ENCODE results near the gene KLF2. TPM values are rescaled to one million over a fixed set of nuclear protein-coding genes. Genes with fewer than 3 reads are reported as not detected.

KLF2 gene
- total RNA-seq, 1 donor from 2014 or later = 5.2 TPM

DNA sequence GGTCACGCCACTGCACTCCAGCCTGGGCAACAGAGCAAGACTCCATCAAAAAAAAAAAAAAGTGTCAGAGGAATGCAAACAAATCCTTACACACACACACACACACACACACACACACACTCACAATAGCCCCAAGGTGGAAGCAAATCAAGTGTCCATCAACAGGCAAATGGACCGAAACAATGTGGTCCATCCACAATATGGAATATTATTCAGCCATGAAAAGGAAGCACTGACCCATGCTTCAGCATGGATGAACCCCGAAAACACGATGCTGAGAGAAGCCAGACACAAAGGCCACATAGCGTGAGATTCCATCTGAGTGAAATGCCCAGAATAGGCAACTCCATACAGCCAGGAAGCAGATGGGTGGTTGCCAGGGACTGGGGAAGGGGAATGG lies 16.5 kb upstream of the KLF2 start:
- no peak for ATAC-seq

DNA sequence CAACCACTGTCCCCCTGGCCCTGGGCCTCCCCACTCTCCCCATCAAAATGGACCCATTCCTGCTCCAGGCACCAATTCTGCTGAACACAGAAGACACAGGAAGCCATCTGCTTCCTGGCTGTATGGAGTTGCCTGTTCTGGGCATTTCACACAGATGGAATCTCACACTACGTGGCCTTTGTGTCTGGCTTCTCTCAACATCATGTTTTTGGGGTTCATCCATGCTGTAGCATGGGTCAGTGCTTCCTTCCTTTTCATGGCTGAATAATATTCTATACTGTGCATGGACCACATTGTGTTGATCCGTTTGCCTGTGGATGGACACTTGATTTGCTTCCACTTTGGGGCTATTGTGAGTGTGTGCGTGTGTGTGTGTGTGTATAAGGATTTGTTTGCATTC lies 15.0 kb upstream of the KLF2 start:
- ATAC-seq = peak; percentile 19

DNA sequence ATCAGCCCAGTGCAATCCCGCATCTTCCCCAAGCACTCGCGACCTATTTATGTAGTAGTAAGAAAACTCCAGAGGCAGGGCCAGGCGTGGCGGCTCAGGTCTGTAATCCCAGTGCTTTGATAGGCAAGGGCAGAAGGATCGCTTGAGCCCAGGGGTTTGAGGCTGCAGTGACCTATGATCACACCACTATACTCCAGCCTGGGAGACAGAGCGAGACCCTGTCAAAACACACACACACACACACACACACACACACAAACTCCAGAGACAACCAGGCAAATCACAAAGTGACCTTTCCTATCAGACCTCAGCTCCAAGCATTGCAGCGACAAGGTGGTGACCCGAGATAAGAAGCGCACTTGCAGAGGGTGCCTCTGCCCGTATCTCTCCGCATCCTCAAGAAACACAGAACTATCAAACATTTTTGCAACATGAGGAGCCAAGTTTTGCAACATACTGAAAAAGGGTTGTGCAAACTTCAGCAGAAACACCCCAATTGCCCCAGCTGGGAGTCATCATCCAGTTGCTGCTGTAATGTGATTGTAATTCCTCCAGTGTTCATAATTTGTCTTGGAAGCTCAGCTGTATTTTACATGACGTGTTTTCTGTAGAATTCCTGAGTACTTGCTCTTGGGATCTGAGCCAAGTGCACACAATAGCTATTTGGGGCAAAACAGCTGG lies 8.7 kb upstream of the KLF2 start:
- peak; percentile 10 for ATAC-seq

DNA sequence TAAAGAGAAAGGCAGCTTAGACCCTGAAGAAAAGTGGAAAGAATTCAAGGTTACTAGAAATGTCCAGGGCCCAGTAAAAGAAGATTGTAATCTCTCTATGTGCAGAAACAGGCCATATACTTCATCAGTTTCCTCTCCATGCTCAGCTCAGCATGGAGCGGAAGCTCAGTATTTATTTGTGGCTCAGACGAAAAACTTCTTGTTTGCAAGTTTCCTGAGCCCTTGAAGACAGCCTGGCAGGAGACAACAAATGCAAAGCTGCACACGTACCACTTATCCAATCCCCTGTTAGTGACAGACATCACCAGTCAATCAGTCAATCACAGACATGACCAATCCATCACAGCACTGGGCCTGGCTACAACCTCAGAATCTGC lies 8.1 kb upstream of the KLF2 start:
- peak; percentile 27 for ATAC-seq

DNA sequence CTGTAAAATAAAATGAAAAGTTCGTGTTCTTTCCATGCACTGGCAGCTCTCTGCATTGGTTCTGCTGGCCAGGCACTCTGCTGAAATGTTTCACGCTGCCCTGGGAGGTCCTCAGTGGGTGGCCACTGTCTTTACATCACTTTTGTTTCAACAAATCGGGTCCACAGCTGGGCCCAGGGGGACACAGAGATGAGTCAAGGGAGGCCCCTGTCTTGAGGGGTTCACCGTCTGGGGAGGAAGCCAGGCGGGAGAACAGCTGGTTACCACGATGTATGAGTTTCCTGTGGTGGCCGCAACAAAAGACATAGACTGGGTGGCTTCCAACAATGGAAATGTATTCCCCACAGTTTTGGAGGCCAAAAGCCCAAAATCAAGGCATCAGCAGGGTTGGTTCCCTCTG lies 5.1 kb upstream of the KLF2 start:
- ATAC-seq = no peak

DNA sequence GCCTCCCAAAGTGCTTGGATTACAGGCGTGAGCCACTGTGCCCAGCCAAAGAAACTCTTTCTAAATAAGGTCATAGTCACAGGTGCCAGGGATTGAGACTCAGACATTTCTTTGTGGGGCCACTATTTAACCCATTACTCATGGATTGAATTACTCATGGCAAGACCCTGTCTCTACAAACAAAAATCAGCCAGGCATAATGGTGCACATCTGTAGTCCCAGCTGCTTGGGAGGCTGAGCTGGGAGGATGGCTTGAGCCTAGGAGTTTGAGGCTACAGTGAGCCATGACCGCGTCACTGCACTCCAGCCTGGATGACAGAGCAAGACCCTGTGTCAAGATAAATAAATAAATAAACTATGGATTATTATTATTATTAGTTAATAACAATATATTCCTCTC lies 3.6 kb upstream of the KLF2 start:
- no peak for ATAC-seq

DNA sequence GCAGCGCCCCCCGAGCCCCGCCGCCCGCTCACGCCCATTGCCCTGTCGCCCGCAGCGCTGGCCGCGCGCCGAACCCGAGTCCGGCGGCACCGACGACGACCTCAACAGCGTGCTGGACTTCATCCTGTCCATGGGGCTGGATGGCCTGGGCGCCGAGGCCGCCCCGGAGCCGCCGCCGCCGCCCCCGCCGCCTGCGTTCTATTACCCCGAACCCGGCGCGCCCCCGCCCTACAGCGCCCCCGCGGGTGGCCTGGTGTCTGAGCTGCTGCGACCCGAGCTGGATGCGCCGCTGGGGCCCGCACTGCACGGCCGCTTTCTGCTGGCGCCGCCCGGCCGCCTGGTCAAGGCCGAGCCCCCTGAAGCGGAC lies 518 bp downstream of the KLF2 start:
- ATAC-seq = peak; percentile 5

DNA sequence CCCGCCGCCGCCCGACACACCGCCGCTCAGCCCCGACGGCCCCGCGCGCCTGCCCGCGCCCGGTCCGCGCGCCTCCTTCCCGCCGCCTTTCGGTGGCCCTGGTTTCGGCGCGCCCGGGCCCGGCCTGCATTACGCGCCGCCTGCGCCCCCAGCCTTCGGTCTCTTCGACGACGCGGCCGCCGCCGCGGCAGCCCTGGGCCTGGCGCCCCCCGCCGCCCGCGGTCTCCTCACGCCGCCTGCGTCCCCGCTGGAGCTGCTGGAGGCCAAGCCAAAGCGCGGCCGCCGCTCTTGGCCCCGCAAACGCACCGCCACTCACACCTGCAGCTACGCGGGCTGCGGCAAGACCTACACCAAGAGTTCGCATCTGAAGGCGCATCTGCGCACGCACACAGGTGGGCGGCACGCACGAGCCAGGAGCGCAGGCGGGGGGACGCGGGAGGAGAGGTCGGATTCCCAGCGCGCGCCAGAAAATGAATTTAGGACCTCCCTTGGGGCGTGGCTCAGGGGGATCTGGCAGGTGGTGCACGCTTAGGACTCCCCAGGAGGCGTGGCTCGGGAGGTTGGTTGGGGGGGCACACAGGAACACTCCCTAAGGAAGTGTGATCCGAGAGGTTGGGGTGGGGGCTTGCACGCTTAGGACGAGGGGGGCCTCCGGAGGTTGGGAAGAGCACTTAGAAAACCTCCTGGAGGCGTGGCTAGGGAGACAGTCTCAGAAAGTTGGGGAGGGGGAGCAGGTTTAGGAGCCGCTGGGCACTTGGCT lies 1.2 kb downstream of the KLF2 start:
- ATAC-seq = no peak

DNA sequence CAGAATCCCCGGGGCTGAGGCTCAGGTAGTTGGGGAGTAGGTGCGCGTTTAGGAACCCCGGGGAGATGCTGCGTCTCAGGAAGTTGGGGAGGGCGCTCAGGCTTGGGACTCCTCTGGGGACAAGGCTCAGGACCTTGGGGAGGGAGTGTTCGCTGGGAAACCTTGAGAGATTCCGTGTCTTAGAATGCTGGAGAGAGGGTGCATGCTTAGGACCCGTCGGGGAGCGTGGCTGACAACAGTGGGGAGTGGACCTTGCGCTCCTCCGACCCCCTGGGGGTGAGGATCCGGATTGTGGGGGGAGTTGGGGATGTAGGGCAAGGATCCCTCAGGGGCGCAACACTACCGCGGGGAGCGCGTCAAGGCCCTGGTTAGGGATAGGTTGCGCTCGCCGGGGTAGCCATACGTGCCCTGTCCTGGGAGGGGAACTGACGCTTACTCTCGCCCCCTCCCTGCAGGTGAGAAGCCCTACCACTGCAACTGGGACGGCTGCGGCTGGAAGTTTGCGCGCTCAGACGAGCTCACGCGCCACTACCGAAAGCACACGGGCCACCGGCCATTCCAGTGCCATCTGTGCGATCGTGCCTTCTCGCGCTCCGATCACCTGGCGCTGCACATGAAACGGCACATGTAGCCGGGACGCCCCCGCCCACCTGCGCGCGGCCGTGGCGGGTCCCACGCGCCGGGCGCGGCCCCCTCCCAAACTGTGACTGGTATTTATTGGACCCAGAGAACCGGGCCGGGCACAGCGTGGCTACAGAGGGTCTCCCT lies 2.0 kb downstream of the KLF2 start:
- no peak for ATAC-seq

DNA sequence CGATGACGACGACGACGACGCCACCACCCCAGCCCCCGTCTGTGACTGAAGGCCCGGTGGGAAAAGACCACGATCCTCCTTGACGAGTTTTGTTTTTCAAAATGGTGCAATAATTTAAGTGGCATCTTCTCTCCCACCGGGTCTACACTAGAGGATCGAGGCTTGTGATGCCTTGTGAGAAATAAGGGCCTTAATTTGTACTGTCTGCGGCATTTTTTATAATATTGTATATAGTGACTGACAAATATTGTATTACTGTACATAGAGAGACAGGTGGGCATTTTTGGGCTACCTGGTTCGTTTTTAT lies 2.5 kb downstream of the KLF2 start:
- no peak for ATAC-seq

DNA sequence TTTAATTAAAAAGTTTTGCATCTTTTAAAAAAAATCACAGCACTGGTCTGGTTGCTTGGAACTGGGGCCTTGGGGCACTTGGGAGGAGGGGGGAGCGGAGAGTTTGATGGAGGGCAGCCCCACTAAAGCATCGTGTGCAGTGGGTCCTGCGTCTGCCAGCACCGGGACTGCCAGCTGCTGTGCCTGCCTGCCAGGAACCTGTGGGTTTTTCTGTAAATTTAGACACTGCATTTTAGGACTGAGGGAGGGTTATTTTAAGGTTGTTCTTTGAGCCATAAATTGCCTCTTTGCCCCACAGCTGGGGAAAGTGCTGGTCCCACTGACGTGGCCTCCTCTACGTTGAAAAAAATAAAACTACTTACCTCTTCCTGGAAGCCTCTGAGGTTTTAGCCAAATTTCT lies 2.9 kb downstream of the KLF2 start:
- ATAC-seq = no peak

DNA sequence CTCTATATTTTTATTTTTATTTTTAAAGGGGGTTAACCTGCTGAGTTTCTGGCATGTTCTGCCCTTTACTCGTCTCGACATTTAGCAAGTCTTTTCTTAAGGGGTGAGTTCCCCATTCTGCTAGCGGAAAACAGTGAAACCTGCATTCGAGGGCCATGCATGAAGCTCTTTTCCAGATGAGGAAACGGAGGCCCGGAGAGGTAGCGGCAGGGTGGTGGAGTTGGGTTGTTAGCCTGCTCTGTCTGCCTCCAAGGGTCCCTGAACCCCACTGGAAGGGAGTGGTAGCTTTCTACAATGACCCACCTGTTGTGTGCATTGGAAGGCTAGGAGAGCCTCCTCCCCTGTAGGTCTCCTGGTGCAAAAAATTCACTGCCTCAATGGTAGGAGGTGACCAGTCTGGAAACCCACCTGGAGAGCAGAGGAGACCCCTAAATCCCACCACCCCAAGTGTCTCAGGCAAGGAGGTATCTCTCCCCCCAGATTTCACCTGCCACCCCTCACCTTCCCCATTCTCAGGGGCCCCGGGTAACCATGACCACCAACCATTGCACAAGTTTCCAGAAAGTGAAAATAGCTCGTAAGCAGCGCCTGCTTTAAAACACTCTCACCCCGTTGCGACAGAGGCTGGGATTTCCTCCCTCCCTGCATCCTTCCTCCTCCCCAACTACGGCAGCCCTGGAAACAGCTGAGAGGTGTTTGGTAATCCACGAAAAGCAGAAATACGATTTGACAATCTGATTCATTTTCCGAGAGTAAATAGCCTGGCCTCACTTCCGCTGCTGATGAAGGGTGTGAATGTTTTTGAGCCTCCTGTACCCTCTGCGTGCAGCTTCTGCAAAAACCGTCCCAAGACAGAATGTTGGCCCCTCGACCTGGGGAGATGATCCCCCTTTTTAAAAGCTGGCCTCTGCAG lies 3.5 kb downstream of the KLF2 start:
- ATAC-seq = no peak

DNA sequence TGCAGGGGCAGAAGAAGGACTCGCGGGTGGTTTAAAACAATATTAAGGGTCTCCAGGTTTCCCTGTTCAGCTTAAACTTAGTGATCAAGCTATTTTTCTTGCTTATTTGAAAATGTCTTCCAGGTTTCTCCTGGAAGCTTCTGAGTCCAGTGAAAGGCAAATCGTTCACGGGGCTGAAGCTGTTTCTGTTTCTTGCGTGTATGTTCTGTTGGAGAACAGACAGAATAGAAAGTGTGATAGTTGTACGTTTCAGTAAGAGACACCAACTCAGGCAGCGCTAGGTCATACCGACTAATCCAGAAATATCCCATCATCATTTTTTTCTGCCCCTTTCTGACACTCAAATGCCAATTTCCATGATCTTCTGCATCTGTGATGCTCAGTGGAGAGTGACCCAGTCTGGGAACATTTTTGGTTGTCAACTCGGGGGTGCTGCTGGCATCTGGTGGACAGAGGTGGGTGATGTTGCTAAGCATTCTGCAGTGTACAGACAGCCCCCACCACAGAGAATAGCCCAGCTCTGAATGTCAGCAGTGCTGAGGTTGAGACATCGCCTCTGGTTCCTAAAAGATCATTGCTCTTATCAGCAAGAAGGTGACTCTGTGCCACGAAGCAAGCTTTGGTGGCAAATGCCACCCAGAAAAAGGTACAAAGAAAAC lies 4.3 kb downstream of the KLF2 start:
- no peak for ATAC-seq

DNA sequence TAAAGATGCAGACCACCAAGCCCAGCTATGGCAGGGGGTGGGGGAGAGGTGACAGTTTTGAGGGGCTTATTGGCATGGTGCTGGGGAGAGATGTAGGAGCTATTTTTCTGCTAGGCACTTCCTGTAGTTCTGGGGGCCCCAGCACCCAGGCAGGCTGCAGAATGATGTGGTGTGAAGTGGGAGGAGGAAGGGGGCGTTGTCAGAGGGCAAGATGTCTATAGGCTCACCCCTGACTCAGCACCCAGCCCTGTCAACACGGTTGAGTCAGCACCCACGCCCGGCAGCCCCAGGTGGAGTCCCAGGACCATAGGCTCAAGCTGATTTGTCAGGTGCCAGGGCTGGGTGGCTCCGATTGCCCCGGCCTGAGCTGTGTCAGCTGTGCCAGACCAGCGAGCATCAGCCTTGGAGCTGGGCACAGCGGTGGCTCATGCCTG lies 5.8 kb downstream of the KLF2 start:
- ATAC-seq = peak; percentile 94

DNA sequence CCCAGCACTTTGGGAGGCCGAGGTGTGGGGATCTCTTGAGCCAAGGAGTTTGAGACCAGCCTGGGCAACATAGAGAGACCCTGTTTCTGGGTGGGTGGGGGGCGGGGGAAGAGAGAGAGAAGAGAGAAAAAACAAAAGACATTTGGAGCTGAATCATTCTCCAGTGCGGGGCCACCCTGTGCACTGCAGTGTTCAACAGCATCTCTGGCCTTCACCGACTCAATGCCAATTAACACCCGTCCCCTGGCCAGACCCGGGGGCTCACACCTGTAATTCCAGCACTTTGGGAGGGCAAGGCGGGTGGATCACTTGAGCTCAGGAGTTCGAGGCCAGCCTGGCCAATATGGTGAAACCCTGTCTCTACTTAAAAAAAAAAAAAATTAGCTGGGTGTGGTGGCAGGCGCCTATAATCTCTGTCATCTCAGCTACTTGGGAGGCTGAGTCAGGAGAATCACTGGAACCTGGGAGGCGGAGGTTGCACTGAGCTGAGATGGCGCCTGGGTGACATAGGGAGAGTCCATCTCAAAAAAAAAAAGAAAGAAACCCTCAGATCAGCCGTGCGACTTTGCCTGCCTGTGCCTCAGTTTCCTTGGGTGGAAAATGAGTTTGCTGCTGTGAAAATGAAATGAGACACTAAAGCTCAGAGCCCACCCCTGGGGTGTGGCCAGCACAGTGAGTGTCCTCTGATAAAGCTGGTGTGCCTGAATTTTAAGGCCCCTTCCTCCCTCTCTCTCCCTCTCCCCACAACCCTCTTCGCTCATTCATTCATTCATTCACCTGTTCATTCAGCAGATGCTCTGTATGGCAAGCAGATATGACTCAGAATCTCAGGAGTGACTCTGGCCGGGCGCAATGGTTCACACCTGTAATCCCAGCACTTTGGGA lies 6.4 kb downstream of the KLF2 start:
- no peak for ATAC-seq

DNA sequence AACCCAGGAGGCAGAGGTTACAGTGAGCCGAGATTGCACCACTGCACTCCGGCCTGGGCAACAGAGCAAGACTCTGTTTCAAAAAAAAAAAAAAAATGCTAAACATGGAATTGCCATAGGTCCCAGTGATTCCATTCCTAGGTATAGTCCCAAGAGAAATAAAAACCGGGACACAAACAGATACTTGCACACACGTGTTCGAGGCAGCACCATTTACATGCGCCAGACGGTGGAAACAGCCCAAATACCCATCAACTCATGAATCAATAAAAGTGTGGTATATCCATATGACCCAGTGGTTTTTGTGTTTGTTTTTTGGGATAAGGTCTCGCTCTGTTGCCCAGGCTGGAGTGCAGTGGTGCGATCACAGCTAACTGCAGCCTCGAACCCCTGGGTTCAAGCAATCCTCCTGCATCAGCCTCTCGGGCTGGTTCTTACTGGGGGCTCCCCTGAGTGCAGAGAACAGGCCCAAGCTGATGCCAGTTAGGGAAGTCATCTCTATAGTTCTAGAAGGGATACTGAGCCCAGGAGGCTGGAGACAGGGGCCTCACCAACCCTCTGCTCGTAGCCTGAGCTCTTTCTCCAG lies 8.5 kb downstream of the KLF2 start:
- ATAC-seq = no peak

DNA sequence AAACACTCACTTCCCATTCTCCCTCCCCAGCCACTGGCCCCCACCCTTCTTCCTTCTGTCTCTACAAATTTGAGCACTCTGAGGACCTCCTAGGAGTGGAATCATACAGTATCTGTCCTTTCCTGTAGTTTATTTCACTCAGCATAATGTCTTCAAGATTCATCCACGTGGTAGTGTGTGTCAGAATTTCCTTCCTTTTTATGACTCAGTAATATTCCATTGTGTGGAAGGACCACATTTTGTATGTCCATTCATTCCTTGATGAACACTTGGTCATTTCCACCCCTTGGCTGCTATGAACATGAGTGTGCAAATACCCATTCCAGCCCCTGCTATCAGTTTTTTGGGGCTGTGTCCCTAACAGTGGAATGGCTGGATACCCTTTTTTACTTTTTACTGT lies 9.8 kb downstream of the KLF2 start:
- ATAC-seq = no peak

DNA sequence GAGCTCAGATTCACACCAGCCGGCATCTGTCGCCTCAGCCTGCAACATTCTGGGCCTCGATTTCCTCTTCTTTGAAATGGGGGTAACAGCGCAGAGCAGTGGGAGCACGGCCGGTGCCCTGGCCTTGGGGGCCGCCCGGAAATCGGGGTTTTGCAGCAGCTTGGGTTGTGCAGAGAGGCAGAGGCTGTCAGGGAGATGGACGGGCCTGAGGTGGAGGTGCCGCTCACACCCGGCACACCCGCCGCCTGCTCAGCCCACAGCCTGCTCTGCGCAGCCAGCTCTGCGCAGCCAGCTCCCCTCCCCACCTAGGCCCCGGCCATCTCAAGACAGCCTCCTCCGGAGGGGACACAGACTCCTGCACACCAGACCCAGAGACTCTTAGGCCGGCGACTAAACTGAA lies 10.6 kb downstream of the KLF2 start:
- ATAC-seq = no peak

DNA sequence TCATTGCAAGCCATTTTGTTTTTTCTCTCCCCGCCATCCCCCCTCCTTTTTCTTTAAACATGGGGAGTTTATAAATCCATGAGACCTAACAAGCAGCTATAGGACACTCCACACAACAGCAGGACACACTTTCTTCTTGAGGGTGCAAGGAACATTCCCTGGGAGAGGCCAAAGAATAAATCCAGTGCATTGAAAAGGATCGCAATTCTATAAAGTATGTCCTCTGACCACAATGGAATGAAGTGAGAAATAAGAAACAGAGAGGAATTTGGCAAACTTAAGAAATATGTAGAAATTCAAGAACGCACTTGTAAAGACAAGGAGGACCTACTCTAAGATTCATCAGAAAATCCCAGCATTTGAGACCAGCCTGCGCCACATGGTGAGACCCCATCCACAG lies 11.9 kb downstream of the KLF2 start:
- no peak for ATAC-seq

DNA sequence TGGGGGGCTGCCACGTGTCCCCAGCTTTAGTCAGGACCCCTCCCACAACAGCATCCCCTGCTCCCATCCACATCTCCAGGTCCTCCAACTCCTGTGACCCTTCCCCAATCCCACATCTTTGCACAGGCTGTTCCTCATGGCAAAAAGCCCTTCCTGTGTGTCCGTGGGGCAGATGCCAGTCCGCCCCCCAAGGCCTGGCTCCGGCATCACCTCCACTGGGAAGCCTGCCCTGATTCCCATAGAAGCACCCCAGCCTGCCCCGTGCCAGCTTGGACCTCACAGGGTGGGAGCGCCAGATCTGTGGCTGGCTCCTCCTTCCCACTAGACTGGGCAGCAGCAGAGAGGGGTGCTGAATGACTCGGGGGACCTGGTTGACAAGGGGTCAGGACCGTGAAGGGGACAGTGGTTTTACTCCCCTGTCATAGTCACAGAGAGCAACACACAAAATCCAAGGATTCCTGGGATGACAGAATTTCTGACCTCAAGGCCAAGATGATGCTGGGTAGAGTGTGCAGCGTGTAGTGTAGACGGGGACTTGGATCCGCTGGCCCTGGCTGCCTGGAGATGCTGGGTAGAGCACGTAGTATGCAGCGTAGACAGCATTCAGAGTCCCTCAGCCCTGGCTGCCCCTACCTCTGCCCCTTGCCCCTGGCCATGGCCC lies 13.3 kb downstream of the KLF2 start:
- peak; percentile 29 for ATAC-seq

All from esophagus mucosa (tissue), 1 donor.